Hematopoietic multipotent progenitor cell treated with erythropoietin and hydrocortisone succinate and interleukin-3 and kit ligand, for 17 days (in vitro differentiated cells): Measurements from ENCODE around the gene TMEM229A.
"Not testable (repeated sequence)": the region's sequence is repeated elsewhere in the genome, so short reads cannot be mapped to it uniquely, and the experiment has no call there.

Experiments
- DNase-seq: peaks from one replicate; pipeline ENCODE4 v3.0.0-alpha.2; 2015; ENCODE audit warnings: low spot score

TMEM229A gene

GRCh38 chr7:124032369-124033094 lies at the start of gene TMEM229A:
Gene TMEM229A, minus strand, starts transcription at chr7:124033067. Its CDS starts 64 bp downstream, at chr7:124033003.
- no peak for DNase-seq

- DNase-seq: not testable (repeated sequence)
These were observed 49.4 kb upstream of the TMEM229A start for GRCh38 chr7:124082234-124082633.

GRCh38 chr7:124077546-124077945 lies 44.7 kb upstream of the TMEM229A start:
- DNase-seq: no peak

- no peak for DNase-seq
These were observed 44.0 kb upstream of the TMEM229A start for GRCh38 chr7:124076841-124077240.

GRCh38 chr7:124074007-124074406 lies 41.1 kb upstream of the TMEM229A start:
- DNase-seq: no peak

GRCh38 chr7:124073310-124073645 lies 40.4 kb upstream of the TMEM229A start:
- DNase-seq: no peak

- no peak for DNase-seq
These were observed 39.9 kb upstream of the TMEM229A start for GRCh38 chr7:124072603-124073309.

GRCh38 chr7:124071843-124072242 lies 39.0 kb upstream of the TMEM229A start:
- DNase-seq: no peak

GRCh38 chr7:124062171-124062570 lies 29.3 kb upstream of the TMEM229A start:
- DNase-seq: no peak

GRCh38 chr7:124060528-124060927 lies 27.7 kb upstream of the TMEM229A start:
- no peak for DNase-seq

- no peak for DNase-seq
These were observed 26.5 kb upstream of the TMEM229A start for GRCh38 chr7:124059375-124059774.

- no peak for DNase-seq
These were observed 25.6 kb upstream of the TMEM229A start for GRCh38 chr7:124058515-124058914.

- no peak for DNase-seq
These were observed 25.0 kb upstream of the TMEM229A start for GRCh38 chr7:124057872-124058271.

- DNase-seq: no peak
These were observed 23.4 kb upstream of the TMEM229A start for GRCh38 chr7:124056234-124056633.

- DNase-seq: no peak
These were observed 19.0 kb upstream of the TMEM229A start for GRCh38 chr7:124051681-124052377.

GRCh38 chr7:124042826-124043225 lies 10.0 kb upstream of the TMEM229A start:
- DNase-seq: no peak

- no peak for DNase-seq
These were observed 8.6 kb upstream of the TMEM229A start for GRCh38 chr7:124041439-124041838.

GRCh38 chr7:124037902-124038301 lies 5.0 kb upstream of the TMEM229A start:
- not testable (repeated sequence) for DNase-seq

GRCh38 chr7:124035706-124036105 lies 2.8 kb upstream of the TMEM229A start:
- DNase-seq: no peak

GRCh38 chr7:124034754-124035100 lies 1.9 kb upstream of the TMEM229A start:
- no peak for DNase-seq

GRCh38 chr7:124033807-124034753 lies 1.2 kb upstream of the TMEM229A start:
- DNase-seq: no peak
